Peyer's patch (tissue), 4 donors: ENCODE results near the gene BAZ1B. TPM values are rescaled to one million over a fixed set of nuclear protein-coding genes. Genes with fewer than 3 reads are reported as not detected.

Experiments used
- DNase-seq, 3 donors: peaks; one replicate each; pipeline ENCODE4 v3.0.0-alpha.2; 2017 to 2019
- H3K27ac ChIP-seq, 4 donors: fragments of 200-600 bp; sonication (generic); one replicate each; pipeline ENCODE4 v1.5.1; 2016 to 2019
- H3K27me3 ChIP-seq, 2 donors: fragments of 200-600 bp; sonication (generic); one replicate each; pipeline ENCODE4 v1.5.1; 2019
- H3K36me3 ChIP-seq, 3 donors: fragments of 200-600 bp; sonication (generic); one replicate each; pipeline ENCODE4 v1.5.1; 2016 to 2019
- H3K4me1 ChIP-seq, 4 donors: fragments of 200-600 bp; sonication (generic); one replicate each; pipeline ENCODE4 v1.5.1; 2016 to 2019
- H3K4me3 ChIP-seq, 4 donors: fragments of 200-600 bp; sonication (generic); 1 replicate in 3 of 4; 2 replicates in 1 of 4; pipeline ENCODE4 v1.5.1; 2016 to 2019; ENCODE audit warnings: mild to moderate bottlenecking in 1 of 4
- H3K9me3 ChIP-seq, 4 donors: fragments of 200-600 bp; sonication (generic); one replicate each; pipeline ENCODE4 v1.5.1; 2016 to 2019; ENCODE audit warnings: mild to moderate bottlenecking in 1 of 4
- CTCF ChIP-seq, 6 experiments: fragments of 450-650 bp in 4 of 6; fragments of 200-600 bp in 2 of 6; sonication (generic) in 1 of 6; IDR thresholded peaks; one replicate each; pipeline ENCODE4 v1.5.1; 2017 to 2019; ENCODE audit warnings: antibody characterized with exemption in 6 of 6, mild to moderate bottlenecking in 3 of 6, moderate library complexity in 1 of 6
- POLR2A ChIP-seq, 2 donors: fragments of 450-650 bp; IDR thresholded peaks; one replicate each; pipeline ENCODE4 v1.5.1; 2017; ENCODE audit warnings: antibody characterized with exemption in 2 of 2, mild to moderate bottlenecking in 2 of 2, moderate library complexity in 2 of 2
- small RNA-seq, 2 donors: library from RNA; depleted of rRNA; stranded (forward); fragments of <200 nt; gene quantifications; one replicate each; pipeline ENCODE3, GENCODE V24; 2016
- total RNA-seq, 4 donors: library from RNA; depleted of rRNA; stranded (reverse); fragments of >200 nt; gene quantifications; one replicate each; pipeline ENCODE4 v1.1.0, GENCODE V29; 2016

BAZ1B gene
- total RNA-seq, 4 donors from 2014 or later: 38.6 to 162 (median 52.6) TPM

DNA sequence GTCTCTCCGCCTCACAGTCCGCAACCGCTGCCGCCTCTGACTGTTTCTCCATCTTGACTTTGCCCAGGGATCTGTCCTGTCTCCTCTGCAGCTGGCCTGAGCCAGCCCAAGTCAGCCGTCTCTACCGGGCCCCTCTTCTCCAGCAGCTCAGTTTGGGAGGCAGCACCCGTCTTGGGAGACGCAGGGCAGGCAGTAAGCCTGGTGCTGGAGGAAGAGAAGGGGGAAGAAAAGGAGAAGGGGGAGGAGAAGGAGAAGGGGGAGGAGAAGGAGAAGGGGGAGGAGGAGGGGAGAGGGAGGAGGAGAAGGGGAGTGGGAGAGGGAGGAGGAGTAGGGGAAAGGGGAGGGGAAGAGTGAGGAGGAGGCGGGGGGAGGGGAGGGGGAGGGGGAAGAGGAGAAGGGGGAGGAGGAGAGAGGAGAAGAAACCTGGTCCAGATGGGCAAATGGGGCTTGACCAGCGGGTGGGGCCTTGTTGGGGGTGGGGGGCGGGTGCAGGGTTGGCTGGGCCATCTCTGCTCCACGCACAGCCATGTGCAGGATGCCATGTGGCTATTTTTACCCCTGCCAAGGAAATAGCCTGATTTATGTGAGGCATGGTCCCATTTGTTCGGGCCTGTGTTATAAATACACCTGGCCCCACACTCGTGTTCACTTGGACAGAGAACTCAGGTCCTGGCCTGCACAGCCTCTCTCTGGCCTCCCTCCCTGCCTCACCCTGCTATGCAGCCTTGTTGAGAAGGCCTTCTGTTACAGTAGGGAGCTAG is 124.4 kb downstream of the BAZ1B start:
- no peaks in the 10 kb centered on the region for H3K27me3 ChIP-seq
- no peak overlapping the region for H3K27ac ChIP-seq
- no peaks in the 10 kb centered on the region for H3K36me3 ChIP-seq
- DNase-seq: no peak
- no peak for TF ChIP-seq POLR2A (IDR thresholded peaks at IDR 0.05)
- no peak for TF ChIP-seq CTCF (IDR thresholded peaks at IDR 0.05)
- no peak overlapping the region for H3K4me3 ChIP-seq
- H3K4me1 ChIP-seq: no peaks in the 10 kb centered on the region
- no peaks in the 10 kb centered on the region for H3K9me3 ChIP-seq

GRCh38 chr7:73395538-73396503 is 126.3 kb downstream of the BAZ1B start:
- Histone ChIP-seq H3K36me3 (no peaks in the 10 kb centered on the region), H3K27ac (no peak overlapping the region), H3K4me1 (no peaks in the 10 kb centered on the region), H3K4me3 (no peak overlapping the region), H3K27me3 (no peaks in the 10 kb centered on the region), H3K9me3 (no peaks in the 10 kb centered on the region)
- DNase-seq: no peak
- TF ChIP-seq POLR2A (IDR thresholded peaks at IDR 0.05) (no peak), CTCF (IDR thresholded peaks at IDR 0.05) (no peak)

DNA sequence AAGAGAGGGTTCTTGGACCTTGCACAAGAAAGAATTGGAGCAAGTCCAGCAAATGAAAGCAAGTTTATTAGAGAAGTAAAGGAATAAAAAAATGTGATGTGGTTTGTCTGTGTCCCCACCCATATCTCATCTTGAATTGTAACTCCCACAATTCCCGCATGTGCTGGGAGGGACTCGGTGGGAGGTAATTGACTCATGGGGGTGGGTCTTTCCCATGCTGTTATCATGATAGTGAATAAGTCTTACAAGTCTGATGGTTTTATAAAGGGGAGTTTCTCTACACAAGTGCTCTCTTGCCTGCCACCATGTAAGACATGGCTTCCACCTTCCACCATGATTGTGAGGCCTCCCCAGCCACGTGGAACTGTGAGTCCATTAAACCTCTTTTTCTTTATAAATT is 127.7 kb downstream of the BAZ1B start:
- TF ChIP-seq POLR2A (IDR thresholded peaks at IDR 0.05) (no peak), CTCF (IDR thresholded peaks at IDR 0.05) (no peak)
- Histone ChIP-seq H3K4me3 (no peak overlapping the region), H3K9me3 (peaks cover 0 to 4% (median 0%) of the 10 kb centered on the region in 4 donors), H3K27me3 (no peaks in the 10 kb centered on the region), H3K27ac (no peak overlapping the region), H3K36me3 (no peaks in the 10 kb centered on the region), H3K4me1 (no peaks in the 10 kb centered on the region)
- DNase-seq: no peak

DNA sequence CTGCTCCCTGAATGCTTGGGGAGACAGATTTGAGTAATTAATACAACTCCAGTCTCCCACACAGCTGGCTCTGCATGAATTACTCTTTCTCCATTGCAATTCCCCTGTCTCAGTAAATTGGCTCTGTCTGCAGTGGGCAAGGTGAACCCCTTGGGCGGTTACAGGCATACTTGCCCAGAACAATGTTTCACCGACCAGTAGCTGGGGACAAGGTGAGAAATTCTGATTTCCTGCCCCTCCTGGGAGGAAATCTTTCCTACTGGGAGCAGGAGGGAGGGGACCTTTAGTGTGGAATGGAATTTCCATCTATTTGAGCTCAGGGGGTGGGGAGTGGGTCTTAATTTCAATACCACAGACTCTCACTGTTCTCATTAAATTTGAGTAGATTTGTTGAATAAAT is 130.7 kb downstream of the BAZ1B start:
- DNase-seq: no peak
- Histone ChIP-seq H3K4me3 (no peak overlapping the region), H3K36me3 (no peaks in the 10 kb centered on the region), H3K9me3 (peaks cover 0 to 23% (median 4%) of the 10 kb centered on the region in 4 donors), H3K27me3 (no peaks in the 10 kb centered on the region), H3K4me1 (no peaks in the 10 kb centered on the region), H3K27ac (no peak overlapping the region)
- no peak for TF ChIP-seq CTCF (IDR thresholded peaks at IDR 0.05)
- no peak for TF ChIP-seq POLR2A (IDR thresholded peaks at IDR 0.05)

Small RNA genes lying within 50 kb of the gene (small RNA-seq; reads per million reads assigned to genes)
- gene RF00019: 0 reads per million in 2 donors
- 0 reads per million in 2 donors for gene RNU6-1198P

Other genes with a start within 250 kb of the BAZ1B start
- 10 to 100 TPM; 18.2 to 27.7 (median 25.2) TPM for gene NSUN5, start 213.5 kb downstream of the BAZ1B start, total RNA-seq
- 1 to 10 TPM in 3 of 4 donors, not detected in 1; 1.1 to 5.4 (median 2.6) TPM for gene TRIM50, start 194.2 kb downstream of the BAZ1B start, total RNA-seq
- gene FKBP6, start 194.1 kb downstream of the BAZ1B start, total RNA-seq: not detected
- gene FZD9, start 88.5 kb downstream of the BAZ1B start, total RNA-seq: 1 to 10 TPM in 2 of 4 donors, under 1 TPM in 1, not detected in 1; 0.88 to 3.8 (median 1.2) TPM
- 10 to 100 TPM; 63.5 to 73.4 (median 70.6) TPM for gene BCL7B, start 35.4 kb upstream of the BAZ1B start, total RNA-seq
- 10 to 100 TPM; 35.6 to 61.9 (median 46.1) TPM for gene TBL2, start 56.3 kb upstream of the BAZ1B start, total RNA-seq
- 100 to 1,000 TPM; 114 to 465 (median 293) TPM for gene MLXIPL, start 102.2 kb upstream of the BAZ1B start, total RNA-seq
- 1 to 10 TPM in 3 of 4 donors, not detected in 1; 1.1 to 6.3 (median 5.0) TPM for gene VPS37D, start 145.5 kb upstream of the BAZ1B start, total RNA-seq
- 1 to 10 TPM; 1.7 to 8.1 (median 5.6) TPM for gene DNAJC30, start 161.2 kb upstream of the BAZ1B start, total RNA-seq
- gene BUD23, start 161.3 kb upstream of the BAZ1B start, total RNA-seq: 10 to 100 TPM; 34.5 to 48.7 (median 44.1) TPM
- gene STX1A, start 197.4 kb upstream of the BAZ1B start, total RNA-seq: 10 to 100 TPM in 3 of 4 donors, 1 to 10 TPM in 1; 5.6 to 27.3 (median 23.3) TPM
- gene ABHD11, start 216.5 kb upstream of the BAZ1B start, total RNA-seq: 100 to 1,000 TPM in 2 of 4 donors, 10 to 100 TPM in 2; 65.9 to 156 (median 98.5) TPM
- 100 to 1,000 TPM in 3 of 4 donors, 10 to 100 TPM in 1; 55.3 to 944 (median 831) TPM for gene CLDN3, start 248.0 kb upstream of the BAZ1B start, total RNA-seq